GM12892 (cell line): ENCODE data around the gene YJEFN3.

Experiments used
- POLR2A ChIP-seq: IDR thresholded peaks from 2 replicates; pipeline ENCODE4 v1.6.1; 2011; ENCODE audit warnings: low read depth, low read length, control low read depth
- POLR2AphosphoS5 ChIP-seq: IDR thresholded peaks from 2 replicates; pipeline ENCODE4 v1.6.1; 2011; ENCODE audit warnings: low read depth, low read length, control low read depth
- TAF1 ChIP-seq: IDR thresholded peaks from 2 replicates; pipeline ENCODE4 v1.6.1; 2011; ENCODE audit warnings: low read depth, mild to moderate bottlenecking, control low read depth, low read length, borderline replicate concordance

- no peak for TF ChIP-seq POLR2A
- TF ChIP-seq TAF1: no peak
- TF ChIP-seq POLR2AphosphoS5: no peak
Observed at GRCh38 chr19:19584356-19584755, 55.6 kb downstream of the YJEFN3 start.
